ENCODE data around the gene SENP7.

Gene SENP7

DNA sequence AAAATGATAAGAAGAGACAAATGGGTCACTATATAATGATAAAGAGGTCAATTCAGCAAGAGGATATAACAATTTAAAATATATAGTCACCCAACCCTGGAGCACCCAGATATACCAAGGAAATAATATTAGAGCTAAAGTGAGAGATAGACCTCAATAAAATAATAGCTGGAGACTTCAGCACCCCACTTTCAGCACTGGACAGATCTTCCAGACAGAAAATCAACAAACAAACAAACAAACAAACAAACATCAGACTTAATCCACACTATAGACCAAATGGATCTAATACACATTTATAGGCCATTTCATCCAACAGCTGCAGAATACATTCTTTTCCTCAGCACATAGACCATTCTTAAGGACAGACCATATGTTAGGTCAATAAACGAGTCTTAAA is 79.4 kb downstream of the SENP7 start:
- TF ChIP-seq, protein P1, sequence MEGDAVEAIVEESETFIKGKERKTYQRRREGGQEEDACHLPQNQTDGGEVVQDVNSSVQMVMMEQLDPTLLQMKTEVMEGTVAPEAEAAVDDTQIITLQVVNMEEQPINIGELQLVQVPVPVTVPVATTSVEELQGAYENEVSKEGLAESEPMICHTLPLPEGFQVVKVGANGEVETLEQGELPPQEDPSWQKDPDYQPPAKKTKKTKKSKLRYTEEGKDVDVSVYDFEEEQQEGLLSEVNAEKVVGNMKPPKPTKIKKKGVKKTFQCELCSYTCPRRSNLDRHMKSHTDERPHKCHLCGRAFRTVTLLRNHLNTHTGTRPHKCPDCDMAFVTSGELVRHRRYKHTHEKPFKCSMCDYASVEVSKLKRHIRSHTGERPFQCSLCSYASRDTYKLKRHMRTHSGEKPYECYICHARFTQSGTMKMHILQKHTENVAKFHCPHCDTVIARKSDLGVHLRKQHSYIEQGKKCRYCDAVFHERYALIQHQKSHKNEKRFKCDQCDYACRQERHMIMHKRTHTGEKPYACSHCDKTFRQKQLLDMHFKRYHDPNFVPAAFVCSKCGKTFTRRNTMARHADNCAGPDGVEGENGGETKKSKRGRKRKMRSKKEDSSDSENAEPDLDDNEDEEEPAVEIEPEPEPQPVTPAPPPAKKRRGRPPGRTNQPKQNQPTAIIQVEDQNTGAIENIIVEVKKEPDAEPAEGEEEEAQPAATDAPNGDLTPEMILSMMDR (IDR thresholded peaks at IDR 0.05) = no peak
- no peak for DNase-seq (ENCODE audit: low spot score)
- Histone ChIP-seq H3K27ac (no peak overlapping the region), H3K4me3 (no peak overlapping the region)

DNA sequence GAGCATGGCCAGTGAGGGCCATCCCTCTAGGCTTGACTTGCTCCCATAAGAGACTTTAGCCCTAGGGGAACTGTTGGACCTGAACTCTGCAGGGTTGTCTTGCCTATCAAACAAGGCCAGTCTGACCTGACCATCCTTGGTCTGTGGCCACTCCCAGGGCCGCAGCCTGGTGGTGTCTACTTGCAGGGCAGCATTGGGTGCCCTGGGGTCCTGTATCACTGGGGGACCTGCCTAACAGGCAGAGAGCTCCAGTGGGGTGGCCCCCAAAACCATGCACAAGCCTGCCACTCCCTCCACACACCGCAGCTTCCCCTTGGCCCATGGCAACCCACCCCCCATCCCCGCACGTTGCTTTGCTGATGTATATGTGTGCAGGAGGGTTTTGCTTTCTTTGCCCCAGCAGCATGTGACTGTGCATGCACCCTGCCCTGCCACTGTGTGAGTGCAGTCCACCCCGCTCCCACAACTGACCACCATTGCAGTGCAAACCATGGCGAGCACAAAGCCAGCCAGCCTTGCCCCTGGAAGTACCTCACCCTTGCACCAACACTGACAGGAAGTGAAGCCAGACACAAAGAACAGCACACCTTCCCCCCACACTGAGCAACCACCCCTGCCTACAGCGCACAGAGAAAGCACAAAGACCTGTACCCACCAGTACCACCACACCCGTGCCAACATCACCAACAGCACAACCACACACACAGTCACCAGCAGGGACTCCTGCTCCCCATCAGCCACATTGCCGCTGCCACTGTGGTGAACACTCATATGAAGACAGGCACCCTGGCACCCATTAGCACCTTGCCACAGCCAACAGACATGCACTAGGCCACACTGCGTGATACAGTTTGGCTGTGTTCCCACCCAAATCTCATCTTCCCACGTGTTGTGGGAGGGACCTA is 88.8 kb downstream of the SENP7 start:
- no peak overlapping the region for H3K4me3 ChIP-seq
- DNase-seq (ENCODE audit: low spot score) = no peak

DNA sequence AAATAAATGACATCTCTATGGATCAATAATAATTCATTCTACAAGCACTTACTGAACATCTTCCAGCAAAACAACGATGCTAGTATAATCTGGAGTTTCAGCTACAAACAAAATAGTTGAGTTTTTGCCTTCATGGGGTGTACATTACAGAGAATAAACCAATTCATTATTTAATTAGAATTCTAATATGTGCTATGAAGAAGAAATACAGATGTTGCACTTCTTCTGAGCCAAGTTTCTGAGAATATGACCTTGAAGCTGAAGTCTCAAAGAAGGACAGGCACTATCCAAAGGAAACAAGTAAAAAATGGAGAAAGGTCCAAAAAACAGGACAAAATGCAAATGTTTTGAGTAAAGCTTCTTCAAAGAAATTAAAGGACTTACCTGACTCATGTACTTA is 94.2 kb downstream of the SENP7 start:
- Histone ChIP-seq H3K27ac (no peak overlapping the region), H3K4me3 (no peak overlapping the region)
- TF ChIP-seq, protein P1 (IDR thresholded peaks at IDR 0.05) = no peak
- DNase-seq (ENCODE audit: low spot score) = no peak

More for the DNA sequence above, 88.8 kb downstream of the SENP7 start:
- TF ChIP-seq, protein P1 (IDR thresholded peaks at IDR 0.05) = no peak
- no peak overlapping the region for H3K27ac ChIP-seq

DNA sequence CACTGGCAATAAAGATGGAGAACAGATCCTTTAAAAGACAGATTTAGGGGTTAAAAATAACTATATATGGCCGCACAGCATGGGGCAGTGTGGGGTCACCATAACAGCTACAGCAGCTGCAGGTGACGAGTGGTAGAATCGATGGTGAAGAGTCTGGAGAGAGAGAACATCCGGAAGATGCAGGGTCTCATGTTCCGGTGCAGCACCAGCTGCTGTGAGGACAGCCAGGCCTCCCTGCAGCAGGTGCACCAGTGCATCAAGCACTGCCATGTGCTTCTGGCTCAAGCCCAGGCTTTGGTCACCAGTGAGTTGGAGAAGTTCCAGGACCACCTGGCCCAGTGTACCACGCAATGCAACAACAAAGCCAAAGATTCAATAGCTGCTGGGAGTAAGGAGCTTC is 98.9 kb downstream of the SENP7 start:
- H3K4me3 ChIP-seq = no peak overlapping the region
- no peak overlapping the region for H3K27ac ChIP-seq
- DNase-seq (ENCODE audit: low spot score) = no peak
- TF ChIP-seq, protein P1 (IDR thresholded peaks at IDR 0.05) = no peak

DNA sequence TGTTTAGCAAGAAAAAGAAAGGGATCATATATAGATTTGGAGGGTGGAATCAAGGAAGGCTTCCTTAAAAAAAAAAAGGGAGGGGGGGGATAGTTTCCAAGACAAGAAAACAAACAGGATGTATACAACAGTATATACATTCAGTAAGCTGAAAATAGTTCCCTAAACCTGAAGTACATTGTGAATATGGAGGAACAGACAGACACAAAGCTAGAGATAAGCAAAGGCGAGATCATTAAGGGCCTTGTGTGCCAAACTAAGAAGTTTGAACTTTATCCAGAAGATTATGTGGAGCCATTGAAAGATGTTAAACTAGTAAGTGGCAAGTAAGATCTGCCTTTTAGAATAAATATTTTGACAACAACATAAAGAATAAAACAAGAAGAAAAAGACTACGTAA is 99.4 kb downstream of the SENP7 start:
- Histone ChIP-seq H3K4me3 (no peak overlapping the region), H3K27ac (no peak overlapping the region)
- no peak for DNase-seq (ENCODE audit: low spot score)
- TF ChIP-seq, protein P1 (IDR thresholded peaks at IDR 0.05) = no peak

DNA sequence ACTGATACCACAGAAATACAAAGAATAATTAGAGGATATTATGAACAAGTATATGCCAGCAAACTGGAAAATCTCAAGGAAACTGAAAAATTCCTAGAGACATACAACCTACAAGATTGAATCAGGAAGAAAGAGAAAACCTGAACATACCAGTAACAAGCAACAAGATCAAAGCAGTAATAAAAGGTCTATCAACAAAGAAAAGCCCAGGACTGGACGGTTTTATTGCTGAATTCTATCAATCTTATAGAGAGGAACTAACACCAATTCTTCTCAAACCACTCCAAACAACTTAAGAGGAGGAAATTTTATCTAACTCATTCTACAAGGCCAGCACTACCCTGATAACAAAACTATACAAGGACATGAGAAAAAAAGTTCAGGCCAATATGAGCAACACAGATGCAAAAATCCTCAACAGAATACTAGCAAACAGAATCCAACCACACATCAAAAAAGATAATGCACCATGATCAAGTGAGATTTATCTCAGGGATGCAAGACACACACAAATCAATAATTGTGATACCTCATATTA is 121.5 kb downstream of the SENP7 start:
- TF ChIP-seq, protein P1 (IDR thresholded peaks at IDR 0.05) = no peak
- Histone ChIP-seq H3K27ac (no peak overlapping the region), H3K4me3 (no peak overlapping the region)
- no peak for DNase-seq (ENCODE audit: low spot score)

DNA sequence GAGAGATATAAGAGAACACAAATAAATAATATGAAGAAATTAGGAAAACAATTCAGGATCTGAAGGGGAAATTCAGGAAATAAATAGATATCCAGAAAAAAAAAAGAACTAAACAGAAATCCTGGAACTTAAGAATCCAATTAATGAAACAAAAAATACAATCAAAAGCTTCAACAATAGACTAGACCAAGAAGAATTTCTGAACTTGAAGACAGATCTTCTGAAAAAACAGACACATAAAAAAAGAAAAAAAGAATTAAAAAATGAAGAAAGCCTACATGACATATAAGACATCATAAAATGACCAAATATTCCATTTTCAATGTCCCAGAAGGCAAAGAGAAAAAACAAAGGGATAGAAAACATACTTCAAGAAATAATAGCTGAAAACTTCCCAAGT is 124.3 kb downstream of the SENP7 start:
- DNase-seq (ENCODE audit: low spot score) = no peak
- H3K27ac ChIP-seq = no peak overlapping the region
- TF ChIP-seq, protein P1 (IDR thresholded peaks at IDR 0.05) = no peak
- no peak overlapping the region for H3K4me3 ChIP-seq
